ENCODE data around the gene GPR139. TPM values are rescaled to one million over a fixed set of nuclear protein-coding genes. Genes with fewer than 3 reads are reported as not detected.

GPR139 gene
- not detected in 2 replicates for polyA plus RNA-seq (2012; rRNA removed)
- polyA plus RNA-seq (2012; cell fraction: cytosol; rRNA removed) = not detected in 2 replicates
- polyA plus RNA-seq (2012; cell fraction: nucleus; rRNA removed) = not detected in 2 replicates

GRCh38 chr16:20073203-20074098, at the start of gene GPR139:
Gene GPR139, minus strand, starts transcription at chr16:20073890. Its CDS starts 274 bp downstream, at chr16:20073616.
- CTCF ChIA-PET = interaction anchor here (1.0 to 3.4 kb wide), 2 partner anchors 77 to 167 kb away, joined by 3 to 23 read pairs; no protein-coding TSS in a partner anchor
- no peaks in the 10 kb centered on the region for H3K9me3 ChIP-seq
- H4K20me1 ChIP-seq (ENCODE audit: insufficient read depth) = no peaks in the 10 kb centered on the region
- no peaks in the 10 kb centered on the region for H3F3A ChIP-seq (replicated peaks; ENCODE audit: insufficient read depth)
- no peaks in the 10 kb centered on the region; a peak in 1 of 4 replicates for H3K4me1 ChIP-seq (ENCODE audit: control insufficient read depth in 1 of 2, insufficient read depth in 2 of 2, low read depth in 1 of 2, low read length in 1 of 2)
- peak; percentile 66 for DNase-seq
- 3% methylated on average over 19 of the region's 76 CpGs for WGBS (ENCODE audit: low lambda C conversion rate)
- POLR2A ChIA-PET = interaction anchor here (1.8 to 1.9 kb wide), 2 partner anchors 72 to 145 kb away, joined by 5 to 14 read pairs; no protein-coding TSS in a partner anchor
- H3K9ac ChIP-seq = no peak within 1 kb of the TSS
- no peak within 1 kb of the TSS for H3K4me2 ChIP-seq
- H3K36me3 ChIP-seq (replicated peaks in 1 of 2; ENCODE audit: control insufficient read depth in 1 of 2, insufficient read depth in 2 of 2, low read length in 1 of 2) = no peaks in the 10 kb centered on the region
- TF ChIP-seq RAD21 (IDR thresholded peaks at IDR 0.05; ENCODE audit: low read length) = no peak
- no peak for TF ChIP-seq GATA2 (CRISPR knock-in tag; IDR thresholded peaks at IDR 0.05)
- no peak for TF ChIP-seq SIN3A (IDR thresholded peaks at IDR 0.05; ENCODE audit: borderline replicate concordance, low read depth, low read length)
- H3K4me3 ChIP-seq (ENCODE audit: low read depth in 2 of 2, low read length in 1 of 2) = peak within 1 kb of the TSS in 1 of 2 experiments; percentile 36; a peak in 1 of 4 replicates
- no peak within 1 kb of the TSS for H2AFZ ChIP-seq (ENCODE audit: low read depth)
- H3K27me3 ChIP-seq (ENCODE audit: insufficient read depth) = no peaks in the 10 kb centered on the region; the same call in 1 of the 2 replicates
- H3K27ac ChIP-seq (ENCODE audit: low read depth in 2 of 2, low read length in 1 of 2) = peak within 1 kb of the TSS in 1 of 2 experiments; percentile 26; a peak in 1 of 4 replicates
- no peaks in the 10 kb centered on the region for H3K9me2 ChIP-seq
- H3K79me2 ChIP-seq (ENCODE audit: insufficient read depth) = no peaks in the 10 kb centered on the region

GRCh38 chr16:20122011-20122410, 48.3 kb upstream of the GPR139 start:
- H3K36me3 ChIP-seq (replicated peaks in 1 of 2; ENCODE audit: control insufficient read depth in 1 of 2, insufficient read depth in 2 of 2, low read length in 1 of 2) = no peaks in the 10 kb centered on the region
- no peak overlapping the region for H3K9ac ChIP-seq
- H2AFZ ChIP-seq (ENCODE audit: low read depth) = no peak overlapping the region
- H3K79me2 ChIP-seq (ENCODE audit: insufficient read depth) = no peaks in the 10 kb centered on the region
- 4% methylated on average over 8 of the region's 8 CpGs for WGBS (ENCODE audit: low lambda C conversion rate)
- POLR2A ChIA-PET = no interaction called here
- H3K4me2 ChIP-seq = no peak overlapping the region
- no peaks in the 10 kb centered on the region for H4K20me1 ChIP-seq (ENCODE audit: insufficient read depth)
- no peaks in the 10 kb centered on the region for H3F3A ChIP-seq (replicated peaks; ENCODE audit: insufficient read depth)
- no peak overlapping the region for H3K4me3 ChIP-seq (ENCODE audit: low read depth in 2 of 2, low read length in 1 of 2)
- H3K27ac ChIP-seq (ENCODE audit: low read depth in 2 of 2, low read length in 1 of 2) = no peak overlapping the region
- no peak for DNase-seq
- no peaks in the 10 kb centered on the region for H3K9me2 ChIP-seq
- TF ChIP-seq RXRA (IDR thresholded peaks at IDR 0.05; ENCODE audit: borderline replicate concordance, low read depth) = no peak
- no peak for TF ChIP-seq FOXM1 (IDR thresholded peaks at IDR 0.05; ENCODE audit: low read depth)
- TF ChIP-seq CTCF (IDR thresholded peaks at IDR 0.05) = no peak
- no peak for TF ChIP-seq SIN3A (IDR thresholded peaks at IDR 0.05; ENCODE audit: borderline replicate concordance, low read depth, low read length)
- TF ChIP-seq CHD2 (IDR thresholded peaks at IDR 0.05; ENCODE audit: low read length, partially characterized antibody) = no peak
- TF ChIP-seq FOXJ3 (CRISPR knock-in tag; IDR thresholded peaks at IDR 0.05) = no peak
- TF ChIP-seq SMC3 (IDR thresholded peaks at IDR 0.05; ENCODE audit: low read depth, low read length) = no peak
- no peak for TF ChIP-seq ZBTB33 (IDR thresholded peaks at IDR 0.05; ENCODE audit: borderline replicate concordance, low read depth)
- CTCF ChIA-PET = interaction anchor here (0.7 kb wide), 1 partner anchor 142 kb away, joined by 3 read pairs; no protein-coding TSS in a partner anchor
- H3K4me1 ChIP-seq (ENCODE audit: control insufficient read depth in 1 of 2, insufficient read depth in 2 of 2, low read depth in 1 of 2, low read length in 1 of 2) = no peaks in the 10 kb centered on the region
- H3K27me3 ChIP-seq (ENCODE audit: insufficient read depth) = no peaks in the 10 kb centered on the region
- no peaks in the 10 kb centered on the region for H3K9me3 ChIP-seq
